Activated naive CD8-positive, alpha-beta T cell treated with anti-CD3 and anti-CD28 coated beads, Interleukin-2, amount 50 U/mL, for 24 hours (primary cell): ENCODE data around the gene UBE2G1.
"Not testable (repeated sequence)": the region's sequence is repeated elsewhere in the genome, so short reads cannot be mapped to it uniquely, and the experiment has no call there.

Experiments used
- ATAC-seq: fragments of 150-1000 bp; cut with Tn5 transposase; one replicate; pipeline ENCODE4 v1.10.0; 2021
- DNase-seq: peaks from one replicate; pipeline ENCODE4 v3.0.0; 2021
- H3K27ac Mint-ChIP-seq: one replicate; pipeline ENCODE4 v1.8.0; 2021; ENCODE audit warnings: mild to moderate bottlenecking, mixed read lengths
- H3K27me3 Mint-ChIP-seq: one replicate; pipeline ENCODE4 v1.8.0; 2021; ENCODE audit warnings: mixed read lengths
- H3K36me3 Mint-ChIP-seq: one replicate; pipeline ENCODE4 v1.8.0; 2021; ENCODE audit warnings: low read depth, mixed read lengths
- H3K4me1 Mint-ChIP-seq: one replicate; pipeline ENCODE4 v1.8.0; 2021; ENCODE audit warnings: mixed read lengths
- H3K4me3 Mint-ChIP-seq: one replicate; pipeline ENCODE4 v1.8.0; 2021; ENCODE audit warnings: mild to moderate bottlenecking, moderate library complexity, mixed read lengths
- H3K9me3 Mint-ChIP-seq: one replicate; pipeline ENCODE4 v1.8.0; 2021; ENCODE audit warnings: mixed read lengths

Gene UBE2G1

GRCh38 chr17:4387137-4387536 is 20.7 kb upstream of the UBE2G1 start:
- no peak overlapping the region for H3K4me3 Mint-ChIP-seq
- no peaks in the 10 kb centered on the region for H3K36me3 Mint-ChIP-seq
- DNase-seq, result no peak
- ATAC-seq, result no peak
- no peaks in the 10 kb centered on the region for H3K27me3 Mint-ChIP-seq
- H3K9me3 Mint-ChIP-seq, result no peaks in the 10 kb centered on the region
- peaks cover 4% of the 10 kb centered on the region for H3K4me1 Mint-ChIP-seq
- H3K27ac Mint-ChIP-seq, result no peak overlapping the region

DNA sequence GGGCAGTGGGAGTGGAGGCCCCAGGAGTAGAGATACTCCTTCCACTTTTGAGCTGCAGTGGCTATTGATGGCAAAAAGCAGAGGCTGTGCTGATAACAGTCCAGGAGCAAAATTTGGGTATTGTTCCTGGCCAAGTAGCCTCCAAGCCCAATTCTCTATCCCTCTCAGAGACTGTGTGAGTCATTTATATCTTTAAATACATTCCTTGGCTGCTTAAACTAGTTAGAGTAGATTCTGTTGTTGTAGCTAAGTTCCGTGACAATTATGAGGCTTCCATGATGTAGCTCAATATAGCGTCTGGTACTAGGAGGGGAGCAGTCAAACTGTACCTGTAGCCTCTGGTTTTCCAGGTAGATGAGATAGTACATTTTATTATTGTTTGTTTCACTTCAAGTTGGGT is 19.9 kb upstream of the UBE2G1 start:
- DNase-seq (no peak), ATAC-seq (no peak)
- no peak overlapping the region for H3K27ac Mint-ChIP-seq
- no peaks in the 10 kb centered on the region for H3K27me3 Mint-ChIP-seq
- H3K4me1 Mint-ChIP-seq, result peaks cover 6% of the 10 kb centered on the region
- H3K9me3 Mint-ChIP-seq, result no peaks in the 10 kb centered on the region
- H3K4me3 Mint-ChIP-seq, result no peak overlapping the region
- no peaks in the 10 kb centered on the region for H3K36me3 Mint-ChIP-seq

- DNase-seq (no peak), ATAC-seq (no peak)
- H3K36me3 Mint-ChIP-seq, result no peaks in the 10 kb centered on the region
- H3K27me3 Mint-ChIP-seq, result no peaks in the 10 kb centered on the region
- H3K9me3 Mint-ChIP-seq, result no peaks in the 10 kb centered on the region
- no peak overlapping the region for H3K27ac Mint-ChIP-seq
- no peak overlapping the region for H3K4me3 Mint-ChIP-seq
- peaks cover 14% of the 10 kb centered on the region for H3K4me1 Mint-ChIP-seq
Observed at GRCh38 chr17:4381690-4382671, 15.5 kb upstream of the UBE2G1 start.

DNA sequence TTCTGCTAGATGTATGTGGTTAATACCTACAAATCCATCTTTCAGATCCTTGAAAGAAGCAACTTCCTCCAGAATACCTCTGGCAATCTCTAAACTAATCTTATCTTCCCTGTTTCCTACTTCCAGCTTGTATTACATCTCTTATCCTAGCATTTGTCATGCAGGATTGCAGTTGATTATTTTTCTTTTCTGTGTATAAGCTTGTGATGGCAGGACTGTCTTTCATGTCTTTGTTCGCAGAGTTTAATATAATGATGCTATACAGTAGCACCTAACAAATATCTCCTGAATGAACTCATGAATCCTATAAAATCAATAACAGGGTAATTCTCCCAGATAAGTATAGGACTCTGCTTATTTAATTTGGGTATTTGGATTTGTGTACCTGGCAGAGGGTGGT is 12.2 kb upstream of the UBE2G1 start:
- H3K9me3 Mint-ChIP-seq, result no peaks in the 10 kb centered on the region
- DNase-seq (no peak), ATAC-seq (no peak)
- H3K4me1 Mint-ChIP-seq, result peaks cover 31% of the 10 kb centered on the region
- H3K27me3 Mint-ChIP-seq, result peaks cover under 1% of the 10 kb centered on the region
- H3K27ac Mint-ChIP-seq, result no peak overlapping the region
- no peak overlapping the region for H3K4me3 Mint-ChIP-seq
- H3K36me3 Mint-ChIP-seq, result no peaks in the 10 kb centered on the region

DNA sequence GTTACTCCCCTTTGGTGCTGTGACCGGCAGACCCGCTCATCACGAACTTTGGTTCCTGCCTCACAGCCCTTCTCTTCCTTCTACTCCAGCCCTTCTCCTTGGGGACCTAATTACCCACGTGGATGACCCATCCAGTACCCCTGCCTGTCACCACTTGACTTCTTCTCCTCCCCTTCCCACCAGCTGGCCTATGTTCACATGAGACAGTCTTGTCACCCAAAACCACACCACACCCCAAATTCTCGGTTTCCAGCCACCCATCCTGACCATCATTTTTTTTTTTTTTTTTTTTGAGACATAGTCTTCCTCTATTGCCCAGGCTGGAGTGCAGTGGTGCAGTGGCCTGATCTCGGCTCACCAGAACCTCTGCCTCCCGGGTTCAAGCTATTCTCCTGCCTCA is 10.8 kb upstream of the UBE2G1 start:
- not testable (repeated sequence) for H3K4me3 Mint-ChIP-seq, H3K27ac Mint-ChIP-seq, H3K9me3 Mint-ChIP-seq, DNase-seq, H3K36me3 Mint-ChIP-seq, ATAC-seq, H3K27me3 Mint-ChIP-seq
- peaks cover 31% of the 10 kb centered on the region for H3K4me1 Mint-ChIP-seq

DNA sequence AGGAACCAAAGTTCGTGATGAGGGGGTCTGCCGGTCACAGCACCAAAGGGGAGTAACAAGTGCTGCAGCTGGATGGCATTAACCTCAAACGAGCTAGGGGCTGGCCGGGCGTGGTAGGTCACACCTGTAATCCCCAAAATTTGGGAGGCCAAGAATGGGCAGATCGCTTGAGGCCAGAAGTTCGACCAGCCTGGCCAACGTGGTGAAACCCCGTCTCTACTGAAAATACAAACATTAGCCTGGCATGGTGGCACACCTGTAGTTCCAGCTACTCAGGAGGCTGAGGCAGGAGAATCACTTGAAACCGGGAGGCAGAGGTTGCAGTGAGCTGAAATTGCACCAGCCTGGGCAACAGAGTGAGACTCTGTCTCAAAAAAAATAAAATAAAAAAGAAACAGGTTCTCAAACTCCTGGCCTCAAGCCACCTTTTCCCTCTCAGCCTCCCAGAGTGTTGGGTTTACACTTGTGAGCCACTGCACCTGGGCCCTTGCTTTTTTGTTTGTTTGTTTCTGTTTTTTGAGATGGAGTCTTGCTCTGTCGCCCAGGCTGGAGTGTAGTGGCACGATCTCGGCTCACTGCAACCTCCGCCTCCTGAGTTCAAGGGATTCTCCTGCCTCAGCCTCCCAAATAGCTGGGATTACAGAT is 9.4 kb upstream of the UBE2G1 start:
- not testable (repeated sequence) for H3K36me3 Mint-ChIP-seq, H3K27ac Mint-ChIP-seq, H3K4me3 Mint-ChIP-seq, ATAC-seq, H3K27me3 Mint-ChIP-seq, DNase-seq, H3K9me3 Mint-ChIP-seq
- peaks cover 25% of the 10 kb centered on the region for H3K4me1 Mint-ChIP-seq

DNA sequence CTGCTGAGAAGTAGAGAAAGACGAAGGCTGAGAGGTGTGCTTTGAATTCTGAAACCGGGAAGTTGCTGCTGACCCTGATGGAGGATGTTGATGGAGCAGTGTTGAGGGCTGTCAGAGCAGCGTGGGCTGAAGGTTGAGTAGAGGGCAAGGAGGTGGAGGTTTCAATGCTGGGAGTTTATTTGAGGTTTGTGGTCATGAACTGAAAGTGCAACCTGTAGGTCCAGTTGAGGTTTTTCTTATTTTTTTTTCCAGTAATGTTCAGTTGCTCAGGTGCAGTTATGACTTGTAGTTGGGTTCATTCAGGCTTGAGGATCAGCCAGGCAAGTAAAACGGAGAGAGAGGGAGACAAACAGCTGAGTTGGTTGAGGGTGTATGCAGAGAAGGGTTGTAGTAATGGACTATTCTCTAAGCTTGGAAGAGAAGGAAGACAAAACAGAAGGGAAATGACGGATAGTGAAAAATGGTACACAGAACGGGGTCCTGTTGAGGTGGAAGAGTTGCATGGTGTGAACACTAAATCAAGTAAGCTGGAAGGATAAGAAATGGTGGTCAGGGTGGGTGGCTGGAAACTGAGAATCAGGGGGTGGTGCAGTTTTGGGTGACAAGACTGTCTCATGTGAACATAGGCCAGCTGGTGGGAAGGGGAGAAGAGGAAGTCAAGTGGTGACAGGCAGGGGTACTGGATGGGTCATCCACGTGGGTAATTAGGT is 8.7 kb upstream of the UBE2G1 start:
- peaks cover 25% of the 10 kb centered on the region for H3K4me1 Mint-ChIP-seq
- no peaks in the 10 kb centered on the region for H3K36me3 Mint-ChIP-seq
- peaks cover 4% of the 10 kb centered on the region for H3K27me3 Mint-ChIP-seq
- H3K9me3 Mint-ChIP-seq, result no peaks in the 10 kb centered on the region
- peak overlapping the region; percentile 55 for H3K4me3 Mint-ChIP-seq
- H3K27ac Mint-ChIP-seq, result peak overlapping the region; percentile 82
- peak; percentile 70 for DNase-seq
- ATAC-seq, result peak; percentile 89

- peaks cover 5% of the 10 kb centered on the region for H3K27me3 Mint-ChIP-seq
- DNase-seq, result no peak
Observed at GRCh38 chr17:4369557-4370230, 3.2 kb upstream of the UBE2G1 start.

DNA sequence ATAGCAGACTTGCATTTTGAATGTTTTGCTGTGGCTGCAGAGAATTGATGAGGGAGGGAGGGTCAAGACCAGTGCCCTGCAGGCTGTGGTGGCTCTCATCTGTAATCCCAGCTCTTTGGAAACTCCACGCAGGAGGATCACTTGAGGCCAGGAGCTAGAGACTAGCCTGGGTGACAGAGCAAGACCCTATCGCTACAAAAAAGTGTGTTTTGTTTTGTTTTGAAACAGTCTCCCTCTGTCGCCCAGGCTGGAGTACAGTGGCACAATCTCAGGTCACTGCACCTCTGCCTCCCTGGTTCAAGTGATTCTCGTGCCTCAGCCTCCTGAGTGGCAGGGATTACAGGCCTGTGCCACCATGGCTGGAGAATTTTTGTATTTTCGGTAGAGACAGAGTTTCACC is 1.9 kb upstream of the UBE2G1 start:
- Mint-ChIP-seq H3K4me3 (no peak overlapping the region), H3K27me3 (peaks cover 2% of the 10 kb centered on the region), H3K9me3 (no peaks in the 10 kb centered on the region), H3K4me1 (peaks cover 17% of the 10 kb centered on the region), H3K36me3 (peaks cover 4% of the 10 kb centered on the region), H3K27ac (no peak overlapping the region)
- DNase-seq (no peak), ATAC-seq (no peak)

More at GRCh38 chr17:4369557-4370230, 3.2 kb upstream of the UBE2G1 start:
- no peaks in the 10 kb centered on the region for H3K9me3 Mint-ChIP-seq
- peaks cover 4% of the 10 kb centered on the region for H3K36me3 Mint-ChIP-seq
- H3K27ac Mint-ChIP-seq, result no peak overlapping the region
- peaks cover 16% of the 10 kb centered on the region for H3K4me1 Mint-ChIP-seq
- no peak for ATAC-seq
- H3K4me3 Mint-ChIP-seq, result no peak overlapping the region

GRCh38 chr17:4367177-4367576 is 702 bp upstream of the UBE2G1 start:
- H3K4me3 Mint-ChIP-seq, result peak overlapping the region; percentile 76
- ATAC-seq, H3K27me3 Mint-ChIP-seq, DNase-seq, H3K36me3 Mint-ChIP-seq, H3K9me3 Mint-ChIP-seq: not testable (repeated sequence)
- peak overlapping the region; percentile 85 for H3K27ac Mint-ChIP-seq
- H3K4me1 Mint-ChIP-seq, result peaks cover 24% of the 10 kb centered on the region

DNA sequence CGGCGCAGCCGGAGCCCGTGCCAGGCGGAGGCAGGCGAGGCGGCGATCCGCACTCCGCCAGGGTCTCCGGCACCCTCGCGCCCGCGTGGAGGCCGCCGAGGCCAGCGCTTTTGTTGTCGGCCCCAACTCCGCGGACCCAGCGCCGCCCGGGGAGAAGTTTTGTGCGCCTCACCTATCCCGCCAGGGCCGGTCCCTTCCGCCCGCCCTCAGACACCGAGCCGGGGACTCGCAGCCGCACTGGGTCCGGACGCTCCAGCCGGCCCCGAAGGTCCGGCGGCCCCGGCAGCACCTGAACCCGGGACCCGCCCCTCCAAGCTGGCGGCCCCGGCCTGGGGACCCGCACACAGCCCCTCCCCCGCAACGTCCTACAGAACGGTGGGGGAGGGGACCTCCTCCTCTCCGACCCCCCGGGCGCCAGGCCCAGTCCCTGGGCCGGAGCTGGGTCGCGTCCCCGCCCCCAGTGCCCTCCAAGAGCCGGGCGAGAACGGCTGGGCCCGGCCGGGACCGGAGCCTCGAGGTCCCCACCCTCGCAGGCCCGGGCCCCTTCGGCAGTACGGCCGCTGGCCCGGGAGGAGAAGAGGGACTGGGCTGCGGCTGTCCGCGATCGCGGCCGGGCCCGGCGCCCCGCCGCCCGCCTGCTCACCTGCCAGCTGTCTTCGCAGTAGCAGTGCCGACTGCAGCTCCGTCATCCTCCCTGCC is 698 bp downstream of the UBE2G1 start:
- peak overlapping the region; percentile 76 for H3K4me3 Mint-ChIP-seq
- ATAC-seq, result peak; percentile 5
- no peak overlapping the region for H3K27ac Mint-ChIP-seq
- H3K36me3 Mint-ChIP-seq, result peaks cover 10% of the 10 kb centered on the region
- peak; percentile 56 for DNase-seq
- H3K27me3 Mint-ChIP-seq, result peaks cover 2% of the 10 kb centered on the region
- H3K4me1 Mint-ChIP-seq, result peaks cover 29% of the 10 kb centered on the region
- H3K9me3 Mint-ChIP-seq, result no peaks in the 10 kb centered on the region

GRCh38 chr17:4365103-4365627 is 1.3 kb downstream of the UBE2G1 start:
- H3K36me3 Mint-ChIP-seq, result peaks cover 10% of the 10 kb centered on the region
- peak overlapping the region; percentile 86 for H3K4me3 Mint-ChIP-seq
- H3K27me3 Mint-ChIP-seq, result peaks cover 2% of the 10 kb centered on the region
- ATAC-seq (peak; percentile 77), DNase-seq (peak; percentile 90)
- H3K4me1 Mint-ChIP-seq, result peaks cover 34% of the 10 kb centered on the region
- H3K27ac Mint-ChIP-seq, result peak overlapping the region; percentile 96
- H3K9me3 Mint-ChIP-seq, result no peaks in the 10 kb centered on the region

- H3K27me3 Mint-ChIP-seq, result peaks cover 2% of the 10 kb centered on the region
- H3K36me3 Mint-ChIP-seq, result peaks cover 10% of the 10 kb centered on the region
- no peak for ATAC-seq
- peaks cover 39% of the 10 kb centered on the region for H3K4me1 Mint-ChIP-seq
- peak overlapping the region; percentile 96 for H3K27ac Mint-ChIP-seq
- no peak for DNase-seq
- no peaks in the 10 kb centered on the region for H3K9me3 Mint-ChIP-seq
- H3K4me3 Mint-ChIP-seq, result peak overlapping the region; percentile 86
Observed at GRCh38 chr17:4364622-4365041, 1.8 kb downstream of the UBE2G1 start.
